H9 (cell line): ENCODE data around the gene DISC1. TPM values are rescaled to one million over a fixed set of nuclear protein-coding genes. Genes with fewer than 3 reads are reported as not detected.

Experiments
- DNase-seq: peaks from one replicate; pipeline ENCODE4 v3.0.0-alpha.2; 2017
- H2AFZ ChIP-seq: one replicate; pipeline ENCODE4 v1.6.1; 2013; ENCODE audit warnings: mild to moderate bottlenecking, low read length, control low read depth, moderate library complexity
- H2AK5ac ChIP-seq: 2 replicates; pipeline ENCODE4 v1.6.1; 2013; ENCODE audit warnings: low read length, control low read depth, mixed read lengths; ENCODE audit not compliant: insufficient read length
- H2BK120ac ChIP-seq: one replicate; pipeline ENCODE4 v1.6.1; 2013; ENCODE audit warnings: low read depth, mild to moderate bottlenecking, low read length, control low read depth, inconsistent platforms; ENCODE audit not compliant: poor library complexity, severe bottlenecking
- H2BK12ac ChIP-seq: 2 replicates; pipeline ENCODE4 v1.6.1; 2013; ENCODE audit warnings: low read length, control low read depth, mixed read lengths, low read depth; ENCODE audit not compliant: insufficient read length
- H2BK15ac ChIP-seq: 2 replicates; pipeline ENCODE4 v1.6.1; 2013; ENCODE audit warnings: low read depth, low read length, control low read depth
- H2BK20ac ChIP-seq: one replicate; pipeline ENCODE4 v1.6.1; 2013; ENCODE audit warnings: low read depth, mild to moderate bottlenecking, low read length, control low read depth, inconsistent platforms; ENCODE audit not compliant: poor library complexity, severe bottlenecking
- H2BK5ac ChIP-seq: 2 replicates; pipeline ENCODE4 v1.6.1; 2013; ENCODE audit warnings: low read length, control low read depth, mixed read lengths; ENCODE audit not compliant: insufficient read length
- H3K14ac ChIP-seq: 2 replicates; pipeline ENCODE4 v1.6.1; 2013; ENCODE audit warnings: low read length, control low read depth; ENCODE audit not compliant: insufficient read depth
- H3K18ac ChIP-seq: 2 replicates; pipeline ENCODE4 v1.6.1; 2013; ENCODE audit warnings: low read depth, mild to moderate bottlenecking, mixed read lengths, low read length, control low read depth; ENCODE audit not compliant: insufficient read length
- H3K23ac ChIP-seq: 2 replicates; pipeline ENCODE4 v1.6.1; 2013; ENCODE audit warnings: low read length, control low read depth, mixed read lengths, low read depth; ENCODE audit not compliant: insufficient read length
- H3K23me2 ChIP-seq: 2 replicates; pipeline ENCODE4 v1.6.1; 2013; ENCODE audit warnings: low read depth, mild to moderate bottlenecking, mixed read lengths, low read length, control low read depth; ENCODE audit not compliant: insufficient read length, poor library complexity, severe bottlenecking
- H3K27ac ChIP-seq: 2 replicates; pipeline ENCODE4 v1.5.1; 2013; ENCODE audit warnings: low read length, control low read depth, mixed read lengths, low read depth; ENCODE audit not compliant: insufficient read length
- H3K27me3 ChIP-seq: 2 replicates; pipeline ENCODE4 v1.6.1; 2013; ENCODE audit warnings: low read length, control low read depth, inconsistent platforms; ENCODE audit not compliant: insufficient read depth
- H3K4ac ChIP-seq: 2 replicates; pipeline ENCODE4 v1.6.1; 2013; ENCODE audit warnings: low read depth, mild to moderate bottlenecking, control low read depth, inconsistent platforms, low read length, moderate library complexity
- H3K4me1 ChIP-seq: 2 replicates; pipeline ENCODE4 v1.6.1; 2013; ENCODE audit warnings: low read length, control low read depth, inconsistent platforms; ENCODE audit not compliant: insufficient read depth
- H3K4me2 ChIP-seq: 2 replicates; pipeline ENCODE4 v1.6.1; 2013; ENCODE audit warnings: low read length, control low read depth, mixed read lengths; ENCODE audit not compliant: insufficient read length, insufficient read depth
- H3K56ac ChIP-seq: 2 replicates; pipeline ENCODE4 v1.6.1; 2013; ENCODE audit warnings: low read depth, mild to moderate bottlenecking, mixed read lengths, low read length, control low read depth; ENCODE audit not compliant: insufficient read length
- H3K79me1 ChIP-seq: 2 replicates; pipeline ENCODE4 v1.6.1; 2013; ENCODE audit warnings: low read depth, mild to moderate bottlenecking, moderate library complexity, low read length, control low read depth, inconsistent platforms; ENCODE audit not compliant: insufficient read depth, poor library complexity, severe bottlenecking
- H3K79me2 ChIP-seq: 2 replicates; pipeline ENCODE4 v1.6.1; 2013; ENCODE audit warnings: low read length, control low read depth, inconsistent platforms; ENCODE audit not compliant: insufficient read depth
- H3K9ac ChIP-seq: 2 replicates; pipeline ENCODE4 v1.6.1; 2013; ENCODE audit warnings: low read length, control low read depth, mixed read lengths; ENCODE audit not compliant: insufficient read length; ENCODE audit errors: extremely low read depth
- H3K9me3 ChIP-seq: one replicate; pipeline ENCODE4 v1.6.1; 2013; ENCODE audit warnings: low read depth, low read length, inconsistent platforms; ENCODE audit not compliant: control insufficient read depth
- H3T11ph ChIP-seq: one replicate; pipeline ENCODE4 v1.6.1; 2013; ENCODE audit warnings: mild to moderate bottlenecking, low read length, control low read depth, inconsistent platforms
- H4K20me1 ChIP-seq: one replicate; pipeline ENCODE4 v1.6.1; 2013; ENCODE audit not compliant: control insufficient read depth, insufficient read length, insufficient read depth
- H4K5ac ChIP-seq: 2 replicates; pipeline ENCODE4 v1.6.1; 2013; ENCODE audit warnings: low read depth, mild to moderate bottlenecking, mixed read lengths, low read length, control low read depth; ENCODE audit not compliant: insufficient read length
- H4K8ac ChIP-seq: replicated peaks from 2 replicates; pipeline ENCODE4 v1.6.1; 2013; ENCODE audit warnings: low read length, control low read depth, mixed read lengths, low read depth; ENCODE audit not compliant: insufficient read length
- H4K91ac ChIP-seq: 2 replicates; pipeline ENCODE4 v1.6.1; 2013; ENCODE audit warnings: low read depth, mild to moderate bottlenecking, moderate library complexity, mixed read lengths, low read length, control low read depth; ENCODE audit not compliant: insufficient read length
- H3K27ac Mint-ChIP-seq, 3 experiments: 2 replicates in 2 of 3; 3 replicates in 1 of 3; pipeline ENCODE4 v1.8.0; 2020 to 2021; ENCODE audit warnings: mixed read lengths in 3 of 3, mild to moderate bottlenecking in 1 of 3, moderate library complexity in 1 of 3
- H3K27me3 Mint-ChIP-seq: 2 replicates; pipeline ENCODE4 v1.8.0; 2021; ENCODE audit warnings: low read depth, mild to moderate bottlenecking, moderate library complexity, mixed read lengths
- H3K36me3 Mint-ChIP-seq, 3 experiments: 2 replicates in 2 of 3; 3 replicates in 1 of 3; pipeline ENCODE4 v1.8.0; 2020 to 2021; ENCODE audit warnings: low read depth in 3 of 3, mixed read lengths in 3 of 3; ENCODE audit not compliant: insufficient read depth in 1 of 3
- H3K4me1 Mint-ChIP-seq, 2 experiments: 2 replicates each; pipeline ENCODE4 v1.8.0; 2020; ENCODE audit warnings: mixed read lengths in 2 of 2
- H3K4me3 Mint-ChIP-seq, 2 experiments: 2 replicates in 1 of 2; 3 replicates in 1 of 2; pipeline ENCODE4 v1.8.0; 2020 to 2021; ENCODE audit warnings: mild to moderate bottlenecking in 2 of 2, mixed read lengths in 2 of 2, moderate library complexity in 1 of 2
- H3K9me3 Mint-ChIP-seq, 2 experiments: 2 replicates in 1 of 2; 3 replicates in 1 of 2; pipeline ENCODE4 v1.8.0; 2020; ENCODE audit warnings: mild to moderate bottlenecking in 2 of 2, mixed read lengths in 2 of 2, moderate library complexity in 1 of 2
- WGBS: extraction: QIAGEN DNeasy Blood & Tissue Kit; methylation state at CpG from one replicate; pipeline ENCODE4 v1.1.7; 2013; ENCODE audit warnings: missing lambda C conversion rate, low lambda C conversion rate, mixed read lengths; ENCODE audit not compliant: insufficient read length; ENCODE audit errors: extremely low coverage; 5-methylcytosine and 5-hydroxymethylcytosine counted together
- total RNA-seq: library from RNA; stranded (reverse); gene quantifications from 2 replicates; pipeline ENCODE4 v1.2.1, GENCODE V29; 2021
- TF ChIP-seq, protein P1 (sequence below): fragments of 200-600 bp; sonication (generic); conservative IDR thresholded peaks from 3 replicates; pipeline ENCODE4 v1.8.0; 2021; ENCODE audit warnings: antibody characterized with exemption, mild to moderate bottlenecking

The DISC1 gene
- total RNA-seq, 1 experiment from 2014 or later: 2.5 TPM

DNA sequence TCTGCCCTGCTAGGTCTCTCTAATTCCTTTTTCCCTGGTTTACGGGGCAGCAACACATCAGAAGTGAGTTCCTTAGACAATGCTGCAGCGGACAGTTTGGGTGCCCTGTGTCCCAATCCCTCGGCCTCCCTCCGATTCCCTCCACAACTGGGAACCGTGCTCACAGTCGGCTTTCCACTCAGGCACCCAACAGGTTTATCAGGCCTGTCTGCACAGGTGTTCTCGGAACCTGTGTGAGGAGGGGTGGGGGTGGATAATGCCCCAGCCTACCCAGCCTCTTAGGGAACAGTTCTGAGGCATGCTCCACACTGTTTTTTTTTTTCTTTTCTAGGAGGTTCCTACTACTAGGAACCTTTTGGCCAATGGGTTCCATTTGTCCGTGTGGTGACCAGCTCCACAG, 131.2 kb downstream of the DISC1 start:
- Histone ChIP-seq H3K79me1 (no peaks in the 10 kb centered on the region), H2BK120ac (no peak overlapping the region), H4K20me1 (no peaks in the 10 kb centered on the region), H3K79me2 (no peaks in the 10 kb centered on the region), H2AK5ac (no peak overlapping the region), H2BK20ac (no peak overlapping the region), H3T11ph (no peak overlapping the region), H3K9me3 (peaks cover 6% of the 10 kb centered on the region), H2BK5ac (no peak overlapping the region), H2AFZ (no peak overlapping the region), H3K23me2 (no peaks in the 10 kb centered on the region), H3K4me1 (no peaks in the 10 kb centered on the region), H3K4me2 (no peak overlapping the region), H3K9ac (no peak overlapping the region), H4K91ac (no peak overlapping the region), H3K56ac (no peak overlapping the region), H3K23ac (no peak overlapping the region), H3K14ac (no peak overlapping the region), H2BK12ac (no peak overlapping the region), H3K4ac (no peak overlapping the region), H2BK15ac (no peak overlapping the region), H4K8ac (no peak overlapping the region), H4K5ac (no peak overlapping the region), H3K27me3 (no peaks in the 10 kb centered on the region), H3K27ac (no peak overlapping the region), H3K18ac (no peak overlapping the region)
- DNase-seq: no peak
- TF ChIP-seq, protein P1, sequence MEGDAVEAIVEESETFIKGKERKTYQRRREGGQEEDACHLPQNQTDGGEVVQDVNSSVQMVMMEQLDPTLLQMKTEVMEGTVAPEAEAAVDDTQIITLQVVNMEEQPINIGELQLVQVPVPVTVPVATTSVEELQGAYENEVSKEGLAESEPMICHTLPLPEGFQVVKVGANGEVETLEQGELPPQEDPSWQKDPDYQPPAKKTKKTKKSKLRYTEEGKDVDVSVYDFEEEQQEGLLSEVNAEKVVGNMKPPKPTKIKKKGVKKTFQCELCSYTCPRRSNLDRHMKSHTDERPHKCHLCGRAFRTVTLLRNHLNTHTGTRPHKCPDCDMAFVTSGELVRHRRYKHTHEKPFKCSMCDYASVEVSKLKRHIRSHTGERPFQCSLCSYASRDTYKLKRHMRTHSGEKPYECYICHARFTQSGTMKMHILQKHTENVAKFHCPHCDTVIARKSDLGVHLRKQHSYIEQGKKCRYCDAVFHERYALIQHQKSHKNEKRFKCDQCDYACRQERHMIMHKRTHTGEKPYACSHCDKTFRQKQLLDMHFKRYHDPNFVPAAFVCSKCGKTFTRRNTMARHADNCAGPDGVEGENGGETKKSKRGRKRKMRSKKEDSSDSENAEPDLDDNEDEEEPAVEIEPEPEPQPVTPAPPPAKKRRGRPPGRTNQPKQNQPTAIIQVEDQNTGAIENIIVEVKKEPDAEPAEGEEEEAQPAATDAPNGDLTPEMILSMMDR: no peak
- Mint-ChIP-seq H3K4me1 (no peaks in the 10 kb centered on the region), H3K27ac (no peak overlapping the region), H3K27me3 (peaks cover 9% of the 10 kb centered on the region), H3K9me3 (peaks cover 14% of the 10 kb centered on the region in 2 experiments), H3K36me3 (peaks cover 2 to 10% (median 7%) of the 10 kb centered on the region in 3 experiments; a peak in 6 of 7 replicates), H3K4me3 (no peak overlapping the region)
- no CpG with 5 or more reads among the region's 8 CpGs for whole genome bisulfite sequencing
